Fibroblast of skin of back (primary cell): Measurements from ENCODE around the gene GTF2I. TPM values are rescaled to one million over a fixed set of nuclear protein-coding genes. Genes with fewer than 3 reads are reported as not detected.
"Not testable (repeated sequence)": the region's sequence is repeated elsewhere in the genome, so short reads cannot be mapped to it uniquely, and the experiment has no call there.

Experiments
- DNase-seq: peaks from one replicate; pipeline ENCODE4 v3.0.0-alpha.2; 2013
- polyA plus RNA-seq, 2 experiments: library from polyadenylated mRNA; unstranded; fragments of 120-200 nt; gene quantifications; one replicate each; pipeline ENCODE4 v1.2.1, GENCODE V29; 2013; ENCODE audit not compliant: insufficient read length in 2 of 2

The GTF2I gene
- 81.4 TPM for polyA plus RNA-seq (2013, experiment 1 of 2; ENCODE audit: insufficient read length)
- 75.3 TPM for polyA plus RNA-seq (2013, experiment 2 of 2; ENCODE audit: insufficient read length)

GRCh38 chr7:74657692-74658177, at the start of gene GTF2I:
GTF2I (plus strand) TSS chr7:74657718; CDS start chr7:74689129, 31,411 bp downstream.
- DNase-seq = no peak

GRCh38 chr7:74612015-74612829, 45.3 kb upstream of the GTF2I start:
- DNase-seq = peak; percentile 53

- DNase-seq = no peak
Measured at GRCh38 chr7:74615933-74616780, 41.4 kb upstream of the GTF2I start.

GRCh38 chr7:74617180-74617744, 40.3 kb upstream of the GTF2I start:
- DNase-seq = no peak

GRCh38 chr7:74619235-74619860, 38.2 kb upstream of the GTF2I start:
- DNase-seq = no peak

- DNase-seq = no peak
Measured at GRCh38 chr7:74622228-74622749, 35.2 kb upstream of the GTF2I start.

- DNase-seq = no peak
Measured at GRCh38 chr7:74623135-74623534, 34.4 kb upstream of the GTF2I start.

- peak; percentile 53 for DNase-seq
Measured at GRCh38 chr7:74625446-74625845, 32.1 kb upstream of the GTF2I start.

GRCh38 chr7:74627661-74628411, 29.7 kb upstream of the GTF2I start:
- DNase-seq = peak; percentile 27

- DNase-seq = no peak
Measured at GRCh38 chr7:74632505-74632904, 25.0 kb upstream of the GTF2I start.

GRCh38 chr7:74633451-74633921, 24.0 kb upstream of the GTF2I start:
- DNase-seq = no peak

GRCh38 chr7:74637745-74638144, 19.8 kb upstream of the GTF2I start:
- no peak for DNase-seq

GRCh38 chr7:74650055-74650454, 7.5 kb upstream of the GTF2I start:
- DNase-seq = peak; percentile 45

GRCh38 chr7:74650493-74651132, 6.9 kb upstream of the GTF2I start:
- DNase-seq = not testable (repeated sequence)

GRCh38 chr7:74651133-74651504, 6.4 kb upstream of the GTF2I start:
- DNase-seq = not testable (repeated sequence)

- DNase-seq = no peak
Measured at GRCh38 chr7:74653686-74654181, 3.8 kb upstream of the GTF2I start.

- DNase-seq = no peak
Measured at GRCh38 chr7:74654811-74655210, 2.7 kb upstream of the GTF2I start.

- DNase-seq = no peak
Measured at GRCh38 chr7:74655324-74655723, 2.2 kb upstream of the GTF2I start.

- DNase-seq = no peak
Measured at GRCh38 chr7:74655768-74656440, 1.6 kb upstream of the GTF2I start.

GRCh38 chr7:74656441-74656836, 1.1 kb upstream of the GTF2I start:
- peak; percentile 29 for DNase-seq
